Hepatocyte (in vitro differentiated cells): ENCODE data around the gene TNNI3K. TPM values are rescaled to one million over a fixed set of nuclear protein-coding genes. Genes with fewer than 3 reads are reported as not detected.

ENCODE experiments used
- DNase-seq: peaks from one replicate; pipeline ENCODE4 v3.0.0-alpha.2; 2016; ENCODE audit warnings: low spot score
- H2AFZ ChIP-seq: fragments of 200-600 bp; sonication (generic); 2 replicates; pipeline ENCODE4 v1.6.0; 2016; ENCODE audit warnings: antibody characterized with exemption, mild to moderate bottlenecking
- H3K27ac ChIP-seq: fragments of 200-600 bp; sonication (generic); 2 replicates; pipeline ENCODE4 v1.5.1; 2016; ENCODE audit warnings: mild to moderate bottlenecking
- H3K27me3 ChIP-seq: fragments of 200-600 bp; sonication (generic); 2 replicates; pipeline ENCODE4 v1.6.1; 2016
- H3K36me3 ChIP-seq: fragments of 200-600 bp; sonication (generic); replicated peaks from 2 replicates; pipeline ENCODE4 v1.5.1; 2016; ENCODE audit warnings: low read depth; ENCODE audit not compliant: insufficient read depth
- H3K4me1 ChIP-seq: fragments of 200-600 bp; sonication (generic); 2 replicates; pipeline ENCODE4 v1.5.1; 2016; ENCODE audit warnings: mild to moderate bottlenecking, moderate library complexity; ENCODE audit not compliant: insufficient read depth
- H3K4me2 ChIP-seq: fragments of 200-600 bp; sonication (generic); 2 replicates; pipeline ENCODE4 v1.6.0; 2016
- H3K4me3 ChIP-seq: fragments of 200-600 bp; sonication (generic); 2 replicates; pipeline ENCODE4 v1.5.1; 2016; ENCODE audit warnings: mild to moderate bottlenecking
- H3K79me2 ChIP-seq: fragments of 200-600 bp; sonication (generic); 2 replicates; pipeline ENCODE4 v1.6.0; 2017; ENCODE audit warnings: mild to moderate bottlenecking
- H3K9me2 ChIP-seq: fragments of 200-600 bp; sonication (generic); replicated peaks from 2 replicates; pipeline ENCODE4 v1.6.0; 2017; ENCODE audit warnings: mild to moderate bottlenecking; ENCODE audit not compliant: insufficient read depth
- H3K9me3 ChIP-seq: fragments of 200-600 bp; sonication (generic); 2 replicates; pipeline ENCODE4 v1.5.1; 2016; ENCODE audit warnings: low read depth, mild to moderate bottlenecking
- H4K20me1 ChIP-seq: fragments of 200-600 bp; sonication (generic); 2 replicates; pipeline ENCODE4 v1.6.0; 2016; ENCODE audit warnings: mild to moderate bottlenecking; ENCODE audit not compliant: insufficient read depth, poor library complexity, severe bottlenecking
- EZH2 ChIP-seq: fragments of 200-600 bp; sonication (generic); IDR thresholded peaks from 2 replicates; pipeline ENCODE4 v1.6.1; 2016; ENCODE audit warnings: antibody characterized with exemption, mild to moderate bottlenecking, borderline replicate concordance
- EZH2phosphoT487 ChIP-seq: fragments of 200-600 bp; sonication (generic); IDR thresholded peaks from one replicate; pipeline ENCODE4 v1.6.1; 2018; ENCODE audit warnings: antibody characterized with exemption, mild to moderate bottlenecking, low read depth, moderate library complexity; ENCODE audit not compliant: unreplicated experiment, severe bottlenecking
- WGBS: methylation state at CpG from one replicate; pipeline ENCODE4 v1.1.6; 2016; ENCODE audit warnings: low lambda C conversion rate; ENCODE audit errors: missing lambda C conversion rate; 5-methylcytosine and 5-hydroxymethylcytosine counted together
- polyA plus RNA-seq: library from polyadenylated mRNA; unstranded; fragments of >200 nt; fragmentation: Nextera tagmentation; extraction: Ambion mirVana; gene quantifications from 2 replicates; pipeline ENCODE4 v1.2.1, GENCODE V29; 2016
- total RNA-seq: library from RNA; depleted of rRNA; stranded (reverse); fragments of >200 nt; gene quantifications from 2 replicates; pipeline ENCODE4 v1.2.3, GENCODE V29; 2014
- TF ChIP-seq, protein P1 (sequence below): fragments of 200-600 bp; sonication (generic); IDR thresholded peaks from 2 replicates; pipeline ENCODE4 v1.5.1; 2016; ENCODE audit warnings: antibody characterized with exemption, mild to moderate bottlenecking; ENCODE audit not compliant: poor library complexity

TNNI3K gene
- total and polyA plus RNA-seq, 2 experiments from 2014 or later, result not detected

DNA sequence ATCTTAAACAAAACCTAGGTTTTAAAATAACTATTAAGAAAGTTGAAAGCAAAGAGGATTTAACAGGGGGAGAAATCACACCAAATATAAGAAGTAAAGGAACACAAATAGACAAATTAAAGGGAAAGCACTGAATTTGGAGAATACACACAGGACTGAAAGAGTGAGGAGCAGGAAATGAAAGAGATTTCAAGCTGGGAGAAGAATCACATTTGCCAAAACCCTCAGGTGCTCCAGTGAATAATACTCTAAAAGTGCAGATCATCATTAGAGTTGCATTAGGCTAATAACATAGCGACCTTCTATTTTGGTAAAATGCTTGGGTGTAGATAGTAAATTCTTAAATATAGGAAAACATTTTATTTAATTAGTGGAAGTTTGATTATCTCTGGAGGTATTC lies 127.5 kb downstream of the TNNI3K start:
- Histone ChIP-seq H3K4me1 (no peaks in the 10 kb centered on the region), H3K79me2 (no peaks in the 10 kb centered on the region), H3K9me3 (no peaks in the 10 kb centered on the region), H3K9me2 (no peaks in the 10 kb centered on the region), H3K4me2 (no peak overlapping the region), H3K27me3 (no peaks in the 10 kb centered on the region), H3K4me3 (no peak overlapping the region), H3K36me3 (no peaks in the 10 kb centered on the region), H4K20me1 (no peaks in the 10 kb centered on the region), H3K27ac (no peak overlapping the region), H2AFZ (no peak overlapping the region)
- DNase-seq, result no peak
- no peak for TF ChIP-seq EZH2phosphoT487
- TF ChIP-seq, protein P1, sequence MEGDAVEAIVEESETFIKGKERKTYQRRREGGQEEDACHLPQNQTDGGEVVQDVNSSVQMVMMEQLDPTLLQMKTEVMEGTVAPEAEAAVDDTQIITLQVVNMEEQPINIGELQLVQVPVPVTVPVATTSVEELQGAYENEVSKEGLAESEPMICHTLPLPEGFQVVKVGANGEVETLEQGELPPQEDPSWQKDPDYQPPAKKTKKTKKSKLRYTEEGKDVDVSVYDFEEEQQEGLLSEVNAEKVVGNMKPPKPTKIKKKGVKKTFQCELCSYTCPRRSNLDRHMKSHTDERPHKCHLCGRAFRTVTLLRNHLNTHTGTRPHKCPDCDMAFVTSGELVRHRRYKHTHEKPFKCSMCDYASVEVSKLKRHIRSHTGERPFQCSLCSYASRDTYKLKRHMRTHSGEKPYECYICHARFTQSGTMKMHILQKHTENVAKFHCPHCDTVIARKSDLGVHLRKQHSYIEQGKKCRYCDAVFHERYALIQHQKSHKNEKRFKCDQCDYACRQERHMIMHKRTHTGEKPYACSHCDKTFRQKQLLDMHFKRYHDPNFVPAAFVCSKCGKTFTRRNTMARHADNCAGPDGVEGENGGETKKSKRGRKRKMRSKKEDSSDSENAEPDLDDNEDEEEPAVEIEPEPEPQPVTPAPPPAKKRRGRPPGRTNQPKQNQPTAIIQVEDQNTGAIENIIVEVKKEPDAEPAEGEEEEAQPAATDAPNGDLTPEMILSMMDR, result no peak
- no peak for TF ChIP-seq EZH2
- WGBS, result 68% methylated on average over 1 of the region's 1 CpG

DNA sequence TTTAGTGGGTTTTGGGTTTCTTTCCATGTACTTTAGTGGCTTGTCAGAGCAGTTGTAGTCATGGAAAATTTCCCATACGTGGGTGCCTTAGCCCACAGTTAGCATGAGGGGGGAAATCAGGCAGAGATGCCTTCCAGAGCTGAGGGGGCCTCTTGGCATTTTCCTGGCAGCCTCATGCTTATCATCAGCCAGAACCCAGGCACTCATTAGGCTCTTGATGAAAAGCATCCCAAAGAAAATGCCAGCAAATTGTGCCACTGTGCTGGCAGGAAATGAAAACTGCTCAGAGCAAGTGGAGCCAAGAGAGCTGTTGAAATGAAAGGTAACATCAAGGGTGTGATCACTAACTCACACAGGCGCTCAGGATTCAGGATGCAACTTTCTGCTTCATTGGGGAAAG lies 128.0 kb downstream of the TNNI3K start:
- no peaks in the 10 kb centered on the region for H3K36me3 ChIP-seq
- no peaks in the 10 kb centered on the region for H3K79me2 ChIP-seq
- 54% methylated on average over 2 of the region's 2 CpGs for WGBS
- H2AFZ ChIP-seq, result no peak overlapping the region
- no peaks in the 10 kb centered on the region for H3K9me3 ChIP-seq
- no peak overlapping the region for H3K27ac ChIP-seq
- H3K9me2 ChIP-seq, result no peaks in the 10 kb centered on the region
- TF ChIP-seq, protein P1, result no peak
- no peak for TF ChIP-seq EZH2
- TF ChIP-seq EZH2phosphoT487, result no peak
- no peaks in the 10 kb centered on the region for H3K4me1 ChIP-seq
- H3K4me3 ChIP-seq, result no peak overlapping the region
- H3K27me3 ChIP-seq, result no peaks in the 10 kb centered on the region
- H4K20me1 ChIP-seq, result no peaks in the 10 kb centered on the region
- H3K4me2 ChIP-seq, result no peak overlapping the region
- DNase-seq, result peak; percentile 7

DNA sequence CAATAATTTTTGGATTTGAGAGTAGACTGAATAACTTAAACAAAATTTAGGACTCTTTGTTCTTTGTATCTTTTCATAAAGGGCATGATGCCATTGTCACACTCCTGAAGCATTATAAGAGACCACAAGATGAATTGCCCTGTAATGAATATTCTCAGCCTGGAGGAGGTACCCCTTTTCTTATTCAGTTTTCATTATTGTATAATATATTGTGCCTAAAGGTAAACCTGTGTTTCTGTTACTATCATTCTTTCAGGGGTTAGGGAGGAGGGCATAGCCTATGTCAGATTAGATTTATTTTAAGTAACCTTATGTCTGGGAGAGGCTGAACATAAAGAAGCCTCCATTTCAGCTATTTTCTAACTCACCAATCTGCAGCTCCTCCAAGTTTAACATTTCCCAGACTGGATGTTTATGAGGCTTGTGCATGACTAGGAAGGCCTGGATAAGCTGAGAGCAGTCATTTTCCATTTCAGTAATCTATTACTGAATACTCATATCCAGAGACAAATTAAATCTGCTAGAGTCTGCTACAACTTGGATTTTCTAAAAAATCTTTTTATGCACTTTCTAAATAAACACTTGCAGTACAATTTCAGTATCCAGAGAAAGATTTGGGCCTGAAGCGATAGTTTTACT lies 132.1 kb downstream of the TNNI3K start:
- no peak overlapping the region for H3K4me3 ChIP-seq
- no peak overlapping the region for H3K4me2 ChIP-seq
- no peaks in the 10 kb centered on the region for H3K27me3 ChIP-seq
- H4K20me1 ChIP-seq, result no peaks in the 10 kb centered on the region
- no peaks in the 10 kb centered on the region for H3K4me1 ChIP-seq
- no peak overlapping the region for H2AFZ ChIP-seq
- no peak overlapping the region for H3K27ac ChIP-seq
- 93% methylated on average over 1 of the region's 1 CpG for WGBS
- no peaks in the 10 kb centered on the region for H3K36me3 ChIP-seq
- TF ChIP-seq EZH2phosphoT487 (no peak), EZH2 (no peak)
- TF ChIP-seq, protein P1, result no peak
- no peak for DNase-seq
- no peaks in the 10 kb centered on the region for H3K9me2 ChIP-seq
- no peaks in the 10 kb centered on the region for H3K79me2 ChIP-seq
- no peaks in the 10 kb centered on the region for H3K9me3 ChIP-seq
